Caki2 (cell line): ENCODE measurements around the gene BCL7B. TPM values are rescaled to one million over a fixed set of nuclear protein-coding genes. Genes with fewer than 3 reads are reported as not detected.
"Not testable (repeated sequence)": the region's sequence is repeated elsewhere in the genome, so short reads cannot be mapped to it uniquely, and the experiment has no call there.

Experiments used
- DNase-seq: peaks from one replicate; pipeline ENCODE4 v3.0.0-alpha.2; 2015; ENCODE audit warnings: low read depth
- in situ Hi-C: cut with HindIII; loops from 2 replicates; pipeline ENCODE4 v1.10.0; 2016; ENCODE audit warnings: low sequenced_read_pairs, low pct_unique_long_range_greater_than_20kb, mixed read lengths
- total RNA-seq: library from RNA; depleted of rRNA; stranded (reverse); fragments of >200 nt; shearing (Covaris generic); gene quantifications from 2 replicates; pipeline ENCODE4 v1.2.3, GENCODE V29; 2014; ENCODE audit warnings: low replicate concordance

Gene BCL7B
- total RNA-seq, 1 experiment from 2014 or later: 61.7 TPM

GRCh38 chr7:73577627-73578341 is 20.3 kb upstream of the BCL7B start:
- peak; percentile 20 for DNase-seq
- in situ Hi-C loops: no loop called here

GRCh38 chr7:73573791-73574190 is 16.3 kb upstream of the BCL7B start:
- DNase-seq: no peak
- in situ Hi-C loops: no loop called here

DNA sequence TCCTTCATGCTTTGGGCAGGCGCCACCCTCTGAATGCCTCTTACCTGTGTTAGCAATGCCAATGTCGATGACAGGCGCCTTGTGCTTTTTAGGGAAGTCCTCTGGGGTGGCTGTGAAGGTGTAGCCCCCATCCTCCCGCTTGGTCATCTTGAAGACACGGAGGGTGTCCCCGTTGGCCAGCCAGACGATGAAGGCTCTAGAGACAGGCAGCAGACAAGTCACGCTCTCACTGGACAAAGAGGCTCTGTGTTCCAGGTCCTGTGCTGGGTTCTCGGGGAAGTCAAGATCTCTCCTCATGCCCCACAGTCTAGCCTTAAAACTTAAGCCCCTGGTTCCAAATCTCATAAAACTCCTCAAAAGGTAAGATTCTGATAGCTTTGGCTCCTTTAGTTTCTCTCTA is 15.8 kb upstream of the BCL7B start:
- in situ Hi-C loops: no loop called here
- no peak for DNase-seq

DNA sequence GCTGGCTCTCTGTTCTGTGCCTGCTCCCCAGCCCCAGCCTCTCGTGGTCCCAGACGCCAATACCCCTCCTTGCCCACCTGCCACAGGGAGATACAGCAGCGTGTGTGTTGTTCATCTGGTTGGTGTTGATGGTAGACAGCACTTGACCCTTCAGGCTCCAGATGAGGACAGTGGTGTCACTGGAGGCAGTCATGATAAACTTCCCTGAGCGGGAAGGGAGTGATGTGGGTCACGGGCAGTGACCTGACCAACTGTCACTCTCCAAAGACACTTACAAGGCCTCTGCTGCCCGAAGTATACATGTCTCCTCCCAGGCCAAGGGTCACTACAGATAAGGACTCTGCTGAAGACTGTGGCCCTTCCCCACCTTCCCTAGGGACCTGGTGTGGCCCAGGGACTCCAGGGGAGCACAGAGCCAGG is 15.3 kb upstream of the BCL7B start:
- DNase-seq: no peak
- in situ Hi-C loops: no loop called here

DNA sequence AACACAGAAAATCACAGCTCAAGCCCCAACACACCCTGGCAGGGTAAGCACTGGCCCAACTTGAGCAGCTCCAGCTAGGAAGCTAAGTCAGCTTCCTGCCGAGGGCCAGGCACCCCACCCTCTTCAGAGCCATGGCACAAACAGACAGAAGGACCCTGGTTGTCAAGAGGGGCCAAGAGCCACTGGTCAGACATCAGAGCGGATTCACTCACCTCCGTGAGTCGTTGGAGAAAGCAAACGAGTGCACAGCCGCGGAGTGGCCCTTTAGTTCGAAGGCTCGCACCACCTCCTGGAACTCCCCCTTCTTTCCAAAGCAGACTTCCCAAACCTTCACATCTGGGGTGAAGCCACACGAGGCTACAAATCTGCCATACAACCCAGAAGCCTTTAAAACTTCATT is 13.5 kb upstream of the BCL7B start:
- no peak for DNase-seq
- in situ Hi-C loops: no loop called here

GRCh38 chr7:73570521-73570920 is 13.0 kb upstream of the BCL7B start:
- no peak for DNase-seq
- in situ Hi-C loops: no loop called here

GRCh38 chr7:73569042-73569608 is 11.6 kb upstream of the BCL7B start:
- in situ Hi-C loops: no loop called here

DNA sequence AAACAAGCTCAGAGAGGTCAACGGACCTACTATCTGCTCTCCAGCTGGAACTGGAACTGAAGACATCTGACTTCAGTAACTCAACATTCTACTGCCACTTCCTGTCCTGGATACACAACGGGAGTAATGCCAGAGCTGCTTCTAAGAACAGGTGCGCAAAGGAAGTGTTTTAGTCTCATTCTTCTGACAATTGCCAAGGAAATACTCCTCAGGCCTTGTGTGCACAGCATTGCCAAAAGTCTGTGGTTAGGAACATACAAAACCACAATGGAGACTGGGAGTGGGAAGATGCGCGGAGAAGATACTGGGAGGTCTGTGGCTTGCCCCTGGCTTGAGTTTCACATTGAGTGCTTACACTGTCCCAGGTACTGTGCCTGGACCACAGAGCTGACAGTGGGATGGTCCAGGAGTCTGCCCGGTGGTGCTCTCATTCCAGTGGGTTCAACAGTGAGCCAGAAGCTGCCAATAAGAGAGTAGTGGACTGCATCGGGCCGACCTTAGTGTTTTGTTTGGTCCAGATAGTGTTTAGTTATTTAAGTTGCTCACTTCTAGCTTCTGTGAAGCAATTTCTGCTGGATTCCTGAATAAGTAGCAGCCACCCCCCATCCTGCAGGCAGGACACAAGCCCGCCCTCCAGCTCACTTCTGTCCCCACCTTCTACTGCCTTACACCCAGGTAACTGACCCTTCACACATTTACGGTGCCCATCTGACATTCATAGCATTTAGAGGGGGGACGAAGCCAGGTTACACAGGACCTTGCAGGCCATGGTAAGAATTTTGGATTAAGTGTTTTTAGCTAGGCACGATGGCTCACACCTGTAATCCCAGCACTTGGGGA is 10.6 kb upstream of the BCL7B start:
- no peak for DNase-seq
- in situ Hi-C loops: no loop called here

More at GRCh38 chr7:73569042-73569608, 11.6 kb upstream of the BCL7B start:
- no peak for DNase-seq

GRCh38 chr7:73567140-73567539 is 9.7 kb upstream of the BCL7B start:
- DNase-seq: no peak
- in situ Hi-C loops: no loop called here

- DNase-seq, in situ Hi-C loops: not testable (repeated sequence)
These were observed 8.9 kb upstream of the BCL7B start for GRCh38 chr7:73566431-73566830.

- DNase-seq: no peak
- in situ Hi-C loops: no loop called here
These were observed 8.3 kb upstream of the BCL7B start for GRCh38 chr7:73565675-73566340.

- DNase-seq: peak; percentile 61
- in situ Hi-C loops: no loop called here
These were observed 2.8 kb upstream of the BCL7B start for GRCh38 chr7:73560109-73560835.

DNA sequence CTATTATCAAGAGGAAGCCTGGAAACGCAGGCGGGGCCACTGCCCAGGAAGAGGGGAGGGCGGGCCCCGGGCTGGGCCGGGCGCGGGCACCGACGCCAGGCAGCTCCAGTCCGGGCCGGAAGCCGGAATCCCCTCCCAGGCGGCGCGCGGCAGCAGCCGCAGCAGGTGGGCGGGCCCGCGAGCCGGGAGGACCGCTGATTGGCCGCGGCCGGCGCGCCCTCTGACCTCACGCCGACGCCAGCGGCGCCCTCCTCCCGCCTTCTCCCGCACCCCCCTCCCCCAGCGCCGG is 438 bp downstream of the BCL7B start:
- peak; percentile 97 for DNase-seq
- in situ Hi-C loops: no loop called here

- in situ Hi-C loops: no loop called here
- no peak for DNase-seq
These were observed 1.0 kb downstream of the BCL7B start for GRCh38 chr7:73556208-73557107.

- in situ Hi-C loops: no loop called here
- peak; percentile 44 for DNase-seq
These were observed 2.0 kb downstream of the BCL7B start for GRCh38 chr7:73555411-73555982.

GRCh38 chr7:73550093-73550492 is 7.4 kb downstream of the BCL7B start:
- DNase-seq, in situ Hi-C loops: not testable (repeated sequence)

GRCh38 chr7:73549176-73549575 is 8.3 kb downstream of the BCL7B start:
- in situ Hi-C loops: no loop called here
- DNase-seq: no peak
